NCI-H1436 (cell line): ENCODE results near the gene SLC5A9.
"Not testable (repeated sequence)": the region's sequence is repeated elsewhere in the genome, so short reads cannot be mapped to it uniquely, and the experiment has no call there.

ENCODE experiments used
- DNase-seq: peaks from one replicate; lab custom pipeline; 2025; lab: John Stamatoyannopoulos, UW

SLC5A9 gene

GRCh38 chr1:48242141-48242736 lies 19.7 kb downstream of the SLC5A9 start:
- DNase-seq: no peak

GRCh38 chr1:48245106-48245505 lies 22.6 kb downstream of the SLC5A9 start:
- DNase-seq: no peak

DNA sequence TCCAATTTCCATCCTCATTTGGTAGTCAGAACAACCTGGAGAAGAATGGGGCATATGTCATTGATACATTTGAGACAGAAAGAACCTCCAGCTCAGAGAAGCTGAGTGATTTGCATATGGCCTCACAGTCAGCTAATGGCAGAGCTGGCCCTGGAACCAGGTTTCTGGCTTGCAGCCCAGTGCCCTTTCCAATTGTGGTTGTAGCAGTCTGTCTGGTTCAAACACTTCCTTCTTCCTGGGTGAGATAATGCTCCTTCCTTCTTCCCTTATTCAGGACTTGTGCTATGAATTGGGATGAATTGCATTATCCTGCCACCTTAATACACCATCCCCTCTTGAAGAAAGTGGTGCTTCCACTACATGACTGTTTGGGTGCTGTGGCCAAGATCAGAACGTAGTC lies 24.2 kb downstream of the SLC5A9 start:
- DNase-seq: peak; percentile 1

DNA sequence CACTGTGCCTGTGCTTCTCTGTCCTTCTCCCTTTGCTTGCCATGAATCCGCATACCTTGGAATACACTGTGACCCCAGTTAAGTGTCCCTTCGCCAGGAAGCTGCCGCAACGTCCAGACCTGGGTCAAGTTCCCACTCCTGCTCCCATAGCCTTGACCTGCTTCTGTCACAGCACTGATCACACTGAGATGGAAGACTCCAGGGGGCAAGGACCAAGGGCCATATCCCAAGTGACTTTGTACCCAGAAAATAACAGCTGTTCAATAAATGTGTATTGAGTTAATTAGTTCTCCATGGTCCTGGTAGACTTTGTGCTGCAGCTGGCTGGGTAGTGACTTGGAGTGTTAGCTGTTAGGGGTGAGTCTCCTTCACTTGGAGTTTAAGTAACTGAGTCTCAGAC lies 25.8 kb downstream of the SLC5A9 start:
- DNase-seq: no peak

- no peak for DNase-seq
Measured at GRCh38 chr1:48249868-48250267, 27.4 kb downstream of the SLC5A9 start.

- no peak for DNase-seq
Measured at GRCh38 chr1:48250572-48250971, 28.1 kb downstream of the SLC5A9 start.

DNA sequence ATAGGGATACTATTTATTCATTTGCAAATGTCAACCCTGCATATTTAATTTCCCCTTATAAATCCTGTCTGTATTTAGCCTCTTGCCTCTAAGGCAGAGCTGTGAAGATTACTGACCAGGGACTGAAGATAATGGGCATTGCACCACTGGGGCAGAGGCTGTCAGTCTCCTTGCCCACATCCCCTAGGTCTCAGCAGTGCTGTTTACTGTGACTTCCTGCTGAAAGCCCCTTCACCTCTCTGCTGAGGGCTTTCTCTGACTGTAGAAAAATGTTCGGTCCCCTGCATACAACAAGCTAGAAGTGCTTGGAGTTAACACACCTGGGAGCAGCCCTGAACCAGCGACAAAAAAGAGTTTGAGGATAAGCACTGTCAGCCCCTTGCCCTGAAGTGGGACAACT lies 28.8 kb downstream of the SLC5A9 start:
- no peak for DNase-seq

- DNase-seq: no peak
Measured at GRCh38 chr1:48251821-48252220, 29.3 kb downstream of the SLC5A9 start.

DNA sequence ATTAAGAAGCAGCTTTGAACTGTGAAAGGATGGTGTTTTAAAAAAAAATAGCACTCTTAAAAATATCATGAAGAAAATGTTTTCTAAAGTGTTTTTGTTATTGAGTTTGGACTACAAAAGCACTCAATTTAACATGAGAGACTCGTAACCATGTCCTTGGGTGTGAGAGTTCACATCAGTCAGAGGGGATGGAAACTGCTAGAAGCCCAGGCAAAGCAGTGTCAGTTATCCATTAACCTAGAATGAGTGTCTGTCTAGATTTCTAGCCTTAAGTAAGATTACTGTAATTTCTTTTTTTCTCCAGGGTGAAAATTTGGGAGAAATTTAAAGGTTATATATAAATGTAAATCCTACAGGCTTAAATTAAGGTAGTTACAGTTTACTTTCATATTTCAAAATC lies 31.7 kb downstream of the SLC5A9 start:
- DNase-seq: no peak

- no peak for DNase-seq
Measured at GRCh38 chr1:48258106-48258505, 35.6 kb downstream of the SLC5A9 start.

DNA sequence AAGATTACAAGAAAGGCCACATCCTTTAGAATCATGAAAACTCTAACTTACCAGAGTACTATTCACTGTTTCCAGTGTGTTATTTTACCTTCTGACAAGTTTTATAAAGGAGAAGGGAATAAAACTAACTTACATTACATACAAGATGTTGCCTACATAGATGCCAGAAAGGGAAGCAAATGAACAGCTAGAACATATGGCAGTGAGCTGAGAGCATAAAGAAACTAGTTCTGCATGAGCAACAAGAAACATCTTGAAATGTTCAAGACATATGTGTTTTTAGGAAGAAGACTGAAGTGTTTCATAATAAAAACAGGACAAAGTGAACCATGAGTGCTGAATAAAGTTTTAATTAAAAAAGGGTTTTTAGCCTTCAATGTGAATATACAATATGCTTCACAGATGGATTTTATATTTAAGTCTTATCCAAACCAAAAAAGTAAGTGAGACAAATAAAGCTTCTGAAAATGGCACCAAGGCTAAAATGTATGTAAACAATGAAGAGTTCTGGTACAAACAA lies 39.4 kb downstream of the SLC5A9 start:
- no peak for DNase-seq

DNA sequence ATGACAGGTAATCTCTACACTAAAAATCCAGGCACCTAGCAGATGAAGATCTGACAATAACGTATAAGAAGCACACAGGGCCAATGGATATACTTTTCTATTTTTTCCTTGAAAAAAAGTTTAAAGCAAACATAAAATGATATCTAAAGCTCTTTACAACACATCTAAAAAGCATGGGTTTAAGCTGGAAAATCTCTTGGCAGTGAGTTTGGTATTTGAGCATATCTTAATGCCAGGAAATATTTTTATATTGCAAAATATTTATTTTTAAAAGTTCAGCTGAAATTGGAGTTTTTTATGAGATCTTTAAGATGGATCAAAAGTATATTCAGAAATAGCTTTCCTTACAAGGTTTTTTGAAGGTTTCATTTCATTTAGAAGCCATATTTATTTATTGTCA lies 40.5 kb downstream of the SLC5A9 start:
- DNase-seq: no peak

DNA sequence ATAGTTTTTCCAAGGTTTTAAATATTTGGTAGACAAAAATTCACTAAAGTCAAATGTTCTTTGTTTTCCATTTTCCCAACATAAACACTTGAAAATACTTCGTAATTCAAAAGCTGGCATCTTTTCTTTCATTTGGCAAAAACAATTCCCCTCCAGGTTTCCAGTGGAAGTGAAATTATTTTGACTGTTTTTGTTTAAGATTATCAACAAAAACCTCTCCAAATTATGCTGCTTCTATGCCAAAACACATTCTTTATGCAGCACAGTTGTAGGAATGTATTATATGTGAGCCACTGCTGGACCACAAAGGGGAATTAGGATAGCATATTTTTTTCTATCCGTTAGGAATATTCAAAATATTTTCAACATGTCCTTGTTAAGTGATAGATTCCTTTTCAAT lies 44.1 kb downstream of the SLC5A9 start:
- DNase-seq: no peak

DNA sequence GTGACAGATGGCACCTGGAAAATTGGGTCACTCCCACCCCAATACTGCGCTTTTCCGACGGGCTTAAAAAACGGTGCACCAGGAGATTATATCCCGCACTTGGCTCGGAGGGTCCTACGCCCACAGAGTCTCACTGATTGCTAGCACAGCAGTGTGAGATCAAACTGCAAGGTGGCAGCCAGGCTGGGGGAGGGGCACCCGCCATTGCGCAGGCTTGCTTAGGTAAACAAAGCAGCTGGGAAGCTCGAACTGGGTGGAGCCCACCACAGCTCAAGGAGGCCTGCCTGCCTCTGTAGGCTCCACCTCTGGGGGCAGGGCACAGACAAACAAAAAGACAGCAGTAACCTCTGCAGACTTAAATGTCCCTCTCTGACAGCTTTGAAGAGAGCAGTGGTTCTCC lies 54.9 kb downstream of the SLC5A9 start:
- not testable (repeated sequence) for DNase-seq

DNA sequence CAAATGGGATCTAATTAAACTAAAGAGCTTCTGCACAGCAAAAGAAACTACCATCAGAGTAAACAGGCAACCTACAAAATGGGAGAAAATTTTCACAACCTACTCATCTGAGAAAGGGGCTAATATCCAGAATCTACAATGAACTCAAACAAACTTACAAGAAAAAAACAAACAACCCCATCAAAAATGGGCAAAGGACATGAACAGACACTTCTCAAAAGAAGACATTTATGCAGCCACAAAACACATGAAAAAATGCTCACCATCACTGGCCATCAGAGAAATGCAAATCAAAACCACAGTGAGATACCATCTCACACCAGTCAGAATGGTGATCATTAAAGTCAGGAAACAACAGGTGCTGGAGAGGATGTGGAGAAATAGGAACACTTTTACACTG lies 59.8 kb downstream of the SLC5A9 start:
- DNase-seq: not testable (repeated sequence)

- DNase-seq: not testable (repeated sequence)
Measured at GRCh38 chr1:48284696-48285420, 62.3 kb downstream of the SLC5A9 start.

- no peak for DNase-seq
Measured at GRCh38 chr1:48285525-48285924, 63.0 kb downstream of the SLC5A9 start.

DNA sequence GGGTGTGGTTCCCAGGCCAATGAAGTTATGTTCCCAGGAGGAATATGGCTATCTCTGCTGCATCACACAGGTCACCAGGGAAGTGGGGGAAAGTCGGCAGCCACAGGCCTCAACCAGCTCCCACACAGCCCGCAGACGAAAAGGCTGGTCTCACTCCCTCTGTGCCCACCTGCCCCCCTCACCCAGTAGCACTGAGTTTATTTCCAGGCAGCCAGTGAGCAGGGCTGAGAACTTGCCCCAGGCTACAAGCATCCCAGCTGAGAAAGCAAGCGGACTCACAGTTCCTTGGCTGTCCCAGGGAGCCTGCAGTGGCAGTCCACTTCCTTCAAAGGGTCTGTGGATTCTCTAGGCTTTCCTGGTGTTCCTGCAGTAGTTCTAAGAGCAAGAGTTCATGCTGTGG lies 68.9 kb downstream of the SLC5A9 start:
- DNase-seq: no peak

- DNase-seq: no peak
Measured at GRCh38 chr1:48292706-48293105, 70.2 kb downstream of the SLC5A9 start.

DNA sequence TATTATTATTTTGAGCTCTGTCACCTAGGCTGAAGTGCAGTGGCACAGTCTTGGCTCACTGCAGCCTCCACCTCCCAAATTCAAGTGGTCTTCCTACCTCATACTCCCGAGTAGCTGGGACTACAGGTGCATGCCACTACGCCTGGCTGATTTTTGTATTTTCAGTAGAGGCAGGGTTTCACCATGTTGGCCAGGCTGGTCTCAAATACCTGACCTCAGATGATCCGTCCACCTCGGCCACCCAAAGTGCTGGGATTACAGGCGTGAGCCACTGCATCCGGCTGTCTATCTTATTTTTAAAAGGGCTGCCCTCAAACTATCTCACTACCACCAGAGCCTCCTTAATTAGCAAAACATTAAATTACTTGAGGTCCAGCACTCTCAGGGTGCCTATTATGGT lies 71.6 kb downstream of the SLC5A9 start:
- not testable (repeated sequence) for DNase-seq

GRCh38 chr1:48294656-48295055 lies 72.1 kb downstream of the SLC5A9 start:
- DNase-seq: no peak
